Activated CD4-positive, alpha-beta T cell treated with anti-CD3 and anti-CD28 coated beads for 36 hours (primary cell): ENCODE data around the gene ZSCAN22. TPM values are rescaled to one million over a fixed set of nuclear protein-coding genes. Genes with fewer than 3 reads are reported as not detected.

Experiments used
- ATAC-seq: fragments of 200-7000 bp; cut with Tn5 transposase; one replicate; pipeline ENCODE4 v1.10.0; 2021; ENCODE audit warnings: mild to moderate bottlenecking, moderate library complexity
- CTCF ChIA-PET: fragments of 350-600 bp; sonication (Branson Sonifier 250); formaldehyde crosslinking; loops from one replicate; lab custom pipeline; 2021; ENCODE audit warnings: antibody characterized with exemption; lab: Charles Lee
- POLR2A ChIA-PET: fragments of 350-600 bp; sonication (Branson Sonifier 250); formaldehyde crosslinking; loops from one replicate; lab custom pipeline; 2021; ENCODE audit warnings: antibody characterized with exemption, inconsistent platforms; lab: Charles Lee
- DNase-seq: peaks from one replicate; pipeline ENCODE4 v3.0.0-alpha.2; 2020
- H3K27ac Mint-ChIP-seq: one replicate; pipeline ENCODE4 v1.8.0; 2021; ENCODE audit warnings: mixed read lengths
- H3K27me3 Mint-ChIP-seq: one replicate; pipeline ENCODE4 v1.8.0; 2021; ENCODE audit warnings: mixed read lengths
- H3K36me3 Mint-ChIP-seq: one replicate; pipeline ENCODE4 v1.8.0; 2021; ENCODE audit warnings: low read depth, mixed read lengths
- H3K4me1 Mint-ChIP-seq: one replicate; pipeline ENCODE4 v1.8.0; 2021; ENCODE audit warnings: mixed read lengths
- H3K4me3 Mint-ChIP-seq: one replicate; pipeline ENCODE4 v1.8.0; 2021; ENCODE audit warnings: mild to moderate bottlenecking, moderate library complexity, mixed read lengths
- H3K9me3 Mint-ChIP-seq: one replicate; pipeline ENCODE4 v1.8.0; 2021; ENCODE audit warnings: low read depth, mixed read lengths
- intact Hi-C, 2 experiments: fragments of 100-400 bp; cut with DNase I in 1 of 2; cut with micrococcal nuclease in 1 of 2; formaldehyde crosslinking; loops; one replicate each; pipeline versions ENCODE4 v1.14.2 to v1.15.1; 2022 to 2024; cut with DNase I, micrococcal nuclease
- microRNA-seq: library from miRNA; unstranded; fragments of <30 nt; microRNA quantifications from one replicate; pipeline ENCODE4 v1.2.0, GENCODE V29; 2021; ENCODE audit warnings: borderline replicate concordance
- total RNA-seq, 2 experiments: library from RNA; stranded (reverse); gene quantifications; one replicate each; pipeline ENCODE4 v1.2.3, GENCODE V29; 2021

Gene ZSCAN22
- total RNA-seq, 2 experiments from 2014 or later = 3.1 to 3.8 TPM

GRCh38 chr19:58388175-58388526 lies 61.4 kb downstream of the ZSCAN22 start:
- Mint-ChIP-seq H3K27me3 (no peaks in the 10 kb centered on the region), H3K9me3 (no peaks in the 10 kb centered on the region), H3K27ac (peak overlapping the region; percentile 97), H3K36me3 (peaks cover 50% of the 10 kb centered on the region), H3K4me3 (peak overlapping the region; percentile 96), H3K4me1 (peaks cover 34% of the 10 kb centered on the region)
- ChIA-PET POLR2A (interaction anchor here (0.6 kb wide), 1 partner anchor 118 kb away, joined by 3 read pairs; no protein-coding TSS in a partner anchor), CTCF (interaction anchor here (0.7 kb wide), 1 partner anchor 71 kb away, joined by 3 read pairs; no protein-coding TSS in a partner anchor)
- DNase-seq (no peak), ATAC-seq (no peak)
- intact Hi-C loops = loop anchor here in 1 of 2 experiments (5.0 kb wide), 2 partner anchors 81 to 89 kb away; partner anchors contain the start of genes ERVK3-1 and ZNF446

Small RNA genes within 50 kb of the gene (microRNA-seq; reads per million reads assigned to microRNA genes)
- 1.1 reads per million for gene MIR4754
- gene MIR6806 = not detected

Other genes with a start within 250 kb of the ZSCAN22 start
- gene ZSCAN18, start 228.8 kb upstream of the ZSCAN22 start, total RNA-seq = 10 to 100 TPM; 23.1 to 29.2 TPM
- gene ZNF329, start 176.2 kb upstream of the ZSCAN22 start, total RNA-seq = 1 to 10 TPM; 4.9 to 5.0 TPM
- 10 to 100 TPM; 20.2 to 20.5 TPM for gene ZNF274, start 143.9 kb upstream of the ZSCAN22 start, total RNA-seq
- 10 to 100 TPM; 32.2 to 38.5 TPM for gene ZNF544, start 98.1 kb upstream of the ZSCAN22 start, total RNA-seq
- 1 to 10 TPM; 4.4 to 4.5 TPM for gene ZNF8, start 48.0 kb upstream of the ZSCAN22 start, total RNA-seq
- gene ERVK3-1, start 21.6 kb upstream of the ZSCAN22 start, total RNA-seq = 10 to 100 TPM; 38.6 to 53.6 TPM
- gene A1BG, start 26.5 kb downstream of the ZSCAN22 start, total RNA-seq = 1 to 10 TPM; 2.9 to 4.7 TPM
- gene ZNF497, start 35.8 kb downstream of the ZSCAN22 start, total RNA-seq = 1 to 10 TPM; 1.1 to 1.5 TPM
- gene ZNF837, start 54.0 kb downstream of the ZSCAN22 start, total RNA-seq = 1 to 10 TPM; 2.0 to 2.5 TPM
- 1,000 to 10,000 TPM; 1,234 to 1,535 TPM for gene RPS5, start 60.3 kb downstream of the ZSCAN22 start, total RNA-seq
- gene RNF225, start 68.7 kb downstream of the ZSCAN22 start, total RNA-seq = under 1 TPM; 0.25 to 0.56 TPM
- 10 to 100 TPM in 1 of 2 experiments, 1 to 10 TPM in 1; 9.9 to 11.2 TPM for gene ZNF584, start 81.7 kb downstream of the ZSCAN22 start, total RNA-seq
- gene ZNF132, start 113.2 kb downstream of the ZSCAN22 start, total RNA-seq = 1 to 10 TPM; 3.3 to 4.4 TPM
- gene ZNF324B, start 124.6 kb downstream of the ZSCAN22 start, total RNA-seq = 1 to 10 TPM; 5.8 to 7.5 TPM
- 1 to 10 TPM; 4.7 to 7.5 TPM for gene ZNF324, start 140.1 kb downstream of the ZSCAN22 start, total RNA-seq
- 1 to 10 TPM; 4.2 to 4.7 TPM for gene ZNF446, start 149.4 kb downstream of the ZSCAN22 start, total RNA-seq
- 10 to 100 TPM in 1 of 2 experiments, 1 to 10 TPM in 1; 8.9 to 19.5 TPM for gene SLC27A5, start 185.0 kb downstream of the ZSCAN22 start, total RNA-seq
- gene ZBTB45, start 192.8 kb downstream of the ZSCAN22 start, total RNA-seq = 10 to 100 TPM; 10.1 to 11.1 TPM
- 100 to 1,000 TPM; 481 to 758 TPM for gene TRIM28, start 217.1 kb downstream of the ZSCAN22 start, total RNA-seq
- 100 to 1,000 TPM; 101 to 107 TPM for gene CHMP2A, start 228.1 kb downstream of the ZSCAN22 start, total RNA-seq
- 100 to 1,000 TPM; 115 to 138 TPM for gene UBE2M, start 231.6 kb downstream of the ZSCAN22 start, total RNA-seq
- 10 to 100 TPM; 14.3 to 15.0 TPM for gene MZF1, start 246.3 kb downstream of the ZSCAN22 start, total RNA-seq